Spleen (tissue), 11 donors: ENCODE results near the gene QRFP. TPM values are rescaled to one million over a fixed set of nuclear protein-coding genes. Genes with fewer than 3 reads are reported as not detected.

Experiments
- DNase-seq: peaks from one replicate; pipeline ENCODE4 v3.0.0-alpha.2; 2020
- H3K27ac ChIP-seq, 8 donors: fragments of 200-600 bp; sonication (generic) in 7 of 8; 1 replicate in 4 of 8; 2 replicates in 4 of 8; pipeline versions ENCODE4 v1.5.0 to v1.8.0; 2016 to 2021; ENCODE audit warnings: inconsistent platforms in 4 of 8, mild to moderate bottlenecking in 4 of 8, moderate library complexity in 1 of 8
- H3K27me3 ChIP-seq, 7 donors: fragments of 200-600 bp; sonication (generic) in 6 of 7; replicated peaks in 1 of 7; 1 replicate in 4 of 7; 2 replicates in 3 of 7; pipeline versions ENCODE4 v1.5.0 to v1.8.0; 2016 to 2021; ENCODE audit warnings: inconsistent platforms in 3 of 7, mild to moderate bottlenecking in 1 of 7
- H3K36me3 ChIP-seq, 6 donors: fragments of 200-600 bp; sonication (generic) in 5 of 6; 1 replicate in 4 of 6; 2 replicates in 2 of 6; pipeline versions ENCODE4 v1.5.0 to v1.8.0; 2016 to 2021; ENCODE audit warnings: inconsistent platforms in 2 of 6
- H3K4me1 ChIP-seq, 6 donors: fragments of 200-600 bp; sonication (generic) in 5 of 6; 1 replicate in 3 of 6; 2 replicates in 3 of 6; pipeline versions ENCODE4 v1.5.0 to v1.8.0; 2016 to 2021; ENCODE audit warnings: inconsistent platforms in 3 of 6
- H3K4me3 ChIP-seq, 8 donors: fragments of 200-600 bp; sonication (generic) in 7 of 8; 1 replicate in 4 of 8; 2 replicates in 4 of 8; pipeline versions ENCODE4 v1.5.0 to v1.8.0; 2016 to 2021; ENCODE audit warnings: inconsistent platforms in 4 of 8, mild to moderate bottlenecking in 4 of 8, moderate library complexity in 2 of 8
- H3K9me3 ChIP-seq, 8 donors: fragments of 200-600 bp; sonication (generic) in 7 of 8; 1 replicate in 4 of 8; 2 replicates in 4 of 8; pipeline versions ENCODE4 v1.5.0 to v1.8.0; 2016 to 2021; ENCODE audit warnings: inconsistent platforms in 4 of 8
- CTCF ChIP-seq, 11 experiments: fragments of 200-600 bp in 7 of 11; fragments of 450-650 bp in 4 of 11; sonication (generic) in 4 of 11; IDR thresholded peaks in 8 of 11; conservative IDR thresholded peaks in 3 of 11; 1 replicate in 7 of 11; 2 replicates in 4 of 11; pipeline versions ENCODE4 v1.4.0 to v1.8.0; 2016 to 2021; ENCODE audit warnings: antibody characterized with exemption in 11 of 11, inconsistent platforms in 4 of 11, mild to moderate bottlenecking in 1 of 11
- POLR2A ChIP-seq, 3 donors: fragments of 450-650 bp; IDR thresholded peaks; one replicate each; pipeline ENCODE4 v1.5.1; 2017; ENCODE audit warnings: antibody characterized with exemption in 3 of 3, mild to moderate bottlenecking in 1 of 3
- POLR2AphosphoS5 ChIP-seq, 3 donors: sonication (generic); formaldehyde crosslinking; IDR thresholded peaks; one replicate each; pipeline ENCODE4 v1.5.1; 2017; ENCODE audit warnings: antibody characterized with exemption in 3 of 3
- WGBS, 5 donors: extraction: QIAGEN DNeasy Blood & Tissue Kit in 3 of 5; methylation state at CpG; one replicate each; pipeline versions ENCODE4 v1.1.5 to v1.1.7; 2013 to 2018; 5-methylcytosine and 5-hydroxymethylcytosine counted together
- intact Hi-C: fragments of 100-400 bp; cut with DNase I; formaldehyde crosslinking; loops from one replicate; pipeline ENCODE4 v1.15.0; 2023; ENCODE audit warnings: low total_unique reads
- polyA plus RNA-seq, 3 donors: library from polyadenylated mRNA; stranded (reverse); fragments of 200-250 nt; gene quantifications; one replicate each; pipeline ENCODE4 v1.2.1, GENCODE V29; 2013
- total RNA-seq, 7 donors: library from RNA; depleted of rRNA in 3 of 7; stranded (reverse); fragments of >200 nt in 3 of 7; fragmentation: NEBNext Ultra II Directional in 4 of 7; extraction: Animal tissue kit (Norgen Biotek cat#: 25700) in 4 of 7; gene quantifications; one replicate each; pipeline versions ENCODE4 v1.1.0 to v1.2.1, GENCODE V29; 2016 to 2021
- donor health status: healthy with polysubstance abuse.
- donor health status: DM: no; HTN: no; CAD: no; lungs with moderate emphysema.
- donor health status: DM: no; HTN: no; CAD: no.
- donor health status: Bipolar disorder and iron deficiency.
- donor health status: healthy.
- donor health status: DM: no; HTN: no; CAD: no.
- donor health status: DM: yes; HTN: yes; CAD: no.

The QRFP gene
- total and polyA plus RNA-seq, 10 donors = 0.13 to 0.16 TPM; not detected in 8

GRCh38 chr9:130893341-130894101, 3.1 kb downstream of the QRFP start:
- Histone ChIP-seq H3K36me3 (peaks cover 0 to 50% (median 15%) of the 10 kb centered on the region in 6 donors), H3K4me3 (peak overlapping the region in 3 of 8 donors; percentile 3 to 28 (median 22)), H3K4me1 (peaks cover 0 to 21% (median 10%) of the 10 kb centered on the region in 6 donors), H3K27me3 (peaks cover 0 to 8% (median 0%) of the 10 kb centered on the region in 7 donors), H3K27ac (peak overlapping the region in 6 of 8 donors; percentile 17 to 67 (median 50)), H3K9me3 (no peaks in the 10 kb centered on the region)
- intact Hi-C loops = no loop called here
- WGBS, 5 donors = 38 to 57% (median 44%) methylated on average over 22 to 34 of the region's 34 CpGs
- DNase-seq = peak; percentile 87
- TF ChIP-seq CTCF (IDR thresholded peaks at IDR 0.05 in 8 of 11, conservative IDR thresholded peaks at IDR 0.05 in 3 of 11) (peak; percentile 14 to 66 (median 48)), POLR2A (IDR thresholded peaks at IDR 0.05) (no peak), POLR2AphosphoS5 (IDR thresholded peaks at IDR 0.05) (peak; percentile 65 to 73 (median 67))

- no peaks in the 10 kb centered on the region for H3K27me3 ChIP-seq
- peak; percentile 49 for DNase-seq
- intact Hi-C loops = no loop called here
- peak overlapping the region in 1 of 8 donors; percentile 28 for H3K4me3 ChIP-seq
- peaks cover 0 to 21% (median 10%) of the 10 kb centered on the region in 6 donors for H3K4me1 ChIP-seq
- WGBS, 5 donors = 85 to 94% (median 89%) methylated on average over 22 to 24 of the region's 24 CpGs
- peaks cover 0 to 59% (median 23%) of the 10 kb centered on the region in 6 donors for H3K36me3 ChIP-seq
- no peak for TF ChIP-seq POLR2AphosphoS5 (IDR thresholded peaks at IDR 0.05)
- TF ChIP-seq CTCF (IDR thresholded peaks at IDR 0.05 in 8 of 11, conservative IDR thresholded peaks at IDR 0.05 in 3 of 11) = no peak
- no peak for TF ChIP-seq POLR2A (IDR thresholded peaks at IDR 0.05)
- no peaks in the 10 kb centered on the region for H3K9me3 ChIP-seq
- H3K27ac ChIP-seq = peak overlapping the region in 4 of 8 donors; percentile 36 to 67 (median 66)
Measured at GRCh38 chr9:130892477-130893304, 3.9 kb downstream of the QRFP start.

GRCh38 chr9:130891688-130892476, 4.7 kb downstream of the QRFP start:
- peaks cover 0 to 21% (median 10%) of the 10 kb centered on the region in 6 donors for H3K4me1 ChIP-seq
- WGBS, 5 donors = 90 to 95% (median 92%) methylated on average over 18 of the region's 18 CpGs
- no peak overlapping the region for H3K4me3 ChIP-seq
- no peaks in the 10 kb centered on the region for H3K9me3 ChIP-seq
- no peak overlapping the region for H3K27ac ChIP-seq
- intact Hi-C loops = no loop called here
- TF ChIP-seq CTCF (IDR thresholded peaks at IDR 0.05 in 8 of 11, conservative IDR thresholded peaks at IDR 0.05 in 3 of 11) = no peak
- TF ChIP-seq POLR2AphosphoS5 (IDR thresholded peaks at IDR 0.05) = peak in 1 of 3 donors; percentile 6
- no peak for TF ChIP-seq POLR2A (IDR thresholded peaks at IDR 0.05)
- peaks cover 0 to 67% (median 30%) of the 10 kb centered on the region in 6 donors for H3K36me3 ChIP-seq
- no peaks in the 10 kb centered on the region for H3K27me3 ChIP-seq
- DNase-seq = peak; percentile 49
